ENCODE data around the gene KLHL10.

The KLHL10 gene

DNA sequence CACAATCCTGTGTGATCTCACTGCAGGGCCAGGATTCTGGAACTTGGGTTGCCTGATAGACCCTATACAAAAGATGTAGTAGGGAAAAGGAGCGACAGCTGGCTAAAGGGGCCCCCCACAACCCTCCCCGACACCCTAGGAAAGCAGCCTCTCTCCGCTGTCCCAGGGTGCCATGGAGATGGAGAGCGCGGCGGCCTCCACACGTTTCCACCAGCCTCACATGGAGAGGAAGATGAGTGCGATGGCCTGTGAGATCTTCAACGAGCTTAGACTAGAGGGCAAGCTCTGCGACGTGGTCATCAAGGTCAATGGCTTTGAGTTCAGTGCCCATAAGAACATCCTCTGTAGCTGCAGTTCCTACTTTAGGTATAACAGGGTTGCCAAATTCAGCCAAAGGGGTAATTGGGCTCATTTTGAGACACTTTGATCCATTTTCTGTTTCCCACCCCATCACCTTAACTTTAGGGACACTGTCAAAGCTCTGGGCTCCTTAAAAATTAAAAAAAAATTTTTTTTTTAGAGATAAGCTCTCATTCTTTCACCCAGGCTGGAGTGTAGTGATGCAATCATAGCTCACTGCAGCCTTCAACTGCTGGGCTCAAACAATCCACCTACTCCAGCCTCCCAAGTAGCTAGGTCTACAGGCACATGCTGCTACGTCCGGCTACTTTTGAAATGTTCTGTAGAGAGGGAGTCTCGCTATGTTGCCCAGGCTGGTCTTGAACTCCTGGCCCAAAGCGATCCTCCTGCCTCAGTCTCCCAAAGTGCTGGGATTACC, at the start of gene KLHL10:
Gene KLHL10 (plus strand): TSS at position 65 of the 778 bp plus-strand sequence. CDS start 108 bp downstream, at position 173.
- no peak for DNase-seq (ENCODE audit: low read depth in 2 of 3, low spot score in 2 of 3)

GRCh38 chr17:41792845-41793783, 44.5 kb upstream of the KLHL10 start:
- no peak for DNase-seq (ENCODE audit: low read depth in 2 of 3, low spot score in 2 of 3)

GRCh38 chr17:41793784-41794539, 43.7 kb upstream of the KLHL10 start:
- DNase-seq (ENCODE audit: low read depth in 2 of 3, low spot score in 2 of 3), result no peak

- DNase-seq (ENCODE audit: low read depth in 2 of 3, low spot score in 2 of 3), result no peak
Measured at GRCh38 chr17:41794540-41794975, 43.1 kb upstream of the KLHL10 start.

GRCh38 chr17:41796121-41796895, 41.3 kb upstream of the KLHL10 start:
- DNase-seq (ENCODE audit: low read depth in 2 of 3, low spot score in 2 of 3), result no peak

DNA sequence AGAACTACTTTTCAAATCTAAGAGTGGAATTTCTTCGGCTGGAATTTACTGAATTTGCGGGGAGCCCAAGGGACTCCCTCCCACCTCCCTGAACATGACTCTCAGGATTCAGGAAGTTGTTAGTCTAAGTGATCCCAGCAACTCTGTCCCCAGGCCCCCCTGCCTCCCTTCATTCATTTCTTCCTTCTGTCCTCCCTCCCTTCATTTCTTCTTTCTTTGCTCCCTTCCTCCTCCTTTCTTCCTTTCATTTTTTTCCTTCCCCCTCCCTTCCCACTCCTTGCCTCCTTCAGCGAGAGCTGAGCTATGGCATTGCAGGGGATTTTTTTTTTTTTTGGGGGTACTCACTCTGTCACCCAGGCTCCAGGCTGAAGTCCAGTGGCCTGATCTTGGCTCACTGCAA, 40.2 kb upstream of the KLHL10 start:
- no peak for DNase-seq (ENCODE audit: low read depth in 2 of 3, low spot score in 2 of 3)

DNA sequence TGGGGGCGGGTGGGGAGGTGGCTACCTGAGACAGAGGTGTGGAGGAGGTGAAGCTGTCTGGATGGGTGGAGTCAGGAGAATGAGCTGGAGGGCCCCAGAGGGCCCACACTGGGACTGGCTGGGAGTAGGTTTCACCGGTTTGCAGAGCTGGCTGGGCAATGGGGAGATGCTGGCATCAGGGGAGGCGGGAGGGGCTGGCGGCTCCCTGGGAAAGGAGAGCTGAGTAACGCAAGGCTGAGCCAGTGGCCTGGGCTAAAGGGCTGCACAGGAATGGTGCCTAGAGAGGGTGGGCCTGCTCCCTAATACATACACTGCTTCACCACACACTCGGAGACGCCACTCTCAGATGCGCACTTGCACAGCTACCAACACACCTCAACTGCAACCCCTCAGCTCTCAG, 38.3 kb upstream of the KLHL10 start:
- DNase-seq (ENCODE audit: low read depth in 2 of 3, low spot score in 2 of 3), result no peak

DNA sequence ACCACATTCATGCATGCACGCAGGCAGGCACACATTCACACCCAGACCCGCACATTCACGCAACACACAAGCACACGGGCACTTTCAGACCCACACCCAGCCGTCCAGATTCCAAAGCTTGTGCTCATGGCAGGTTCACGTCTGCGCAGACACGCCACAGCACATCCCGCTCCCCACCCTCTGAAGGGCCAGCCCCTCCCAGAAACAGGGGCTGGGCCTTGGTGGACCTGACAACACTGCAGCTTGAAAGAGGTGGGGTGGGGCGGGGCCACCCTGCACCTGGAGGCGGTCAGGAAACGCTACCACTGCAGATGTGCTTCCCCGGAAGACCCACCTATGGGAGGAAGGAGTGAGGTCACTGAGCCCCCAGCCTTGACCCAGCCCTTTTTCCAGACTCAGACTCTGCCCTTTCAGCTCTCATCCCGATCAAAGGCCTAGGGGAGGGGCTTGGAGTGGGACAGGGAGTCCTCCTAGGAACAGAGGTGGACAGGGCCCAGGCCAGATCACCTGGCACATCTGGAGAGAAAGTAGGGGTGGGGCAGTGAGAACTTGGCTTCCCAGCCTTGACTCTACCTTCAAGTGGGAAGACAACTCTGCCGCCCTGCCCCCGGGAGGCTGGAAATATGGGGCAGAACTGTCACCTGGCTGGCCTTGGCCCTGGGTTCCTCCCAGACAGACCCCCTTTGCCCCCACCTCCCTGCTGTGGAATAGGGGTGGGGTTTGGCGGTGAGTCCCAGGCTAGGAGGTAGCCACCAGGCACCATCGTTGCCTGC, 36.8 kb upstream of the KLHL10 start:
- no peak for DNase-seq (ENCODE audit: low read depth in 2 of 3, low spot score in 2 of 3)

GRCh38 chr17:41801374-41802271, 36.0 kb upstream of the KLHL10 start:
- DNase-seq (ENCODE audit: low read depth in 2 of 3, low spot score in 2 of 3), result peak; percentile 39 to 71 (median 69)

DNA sequence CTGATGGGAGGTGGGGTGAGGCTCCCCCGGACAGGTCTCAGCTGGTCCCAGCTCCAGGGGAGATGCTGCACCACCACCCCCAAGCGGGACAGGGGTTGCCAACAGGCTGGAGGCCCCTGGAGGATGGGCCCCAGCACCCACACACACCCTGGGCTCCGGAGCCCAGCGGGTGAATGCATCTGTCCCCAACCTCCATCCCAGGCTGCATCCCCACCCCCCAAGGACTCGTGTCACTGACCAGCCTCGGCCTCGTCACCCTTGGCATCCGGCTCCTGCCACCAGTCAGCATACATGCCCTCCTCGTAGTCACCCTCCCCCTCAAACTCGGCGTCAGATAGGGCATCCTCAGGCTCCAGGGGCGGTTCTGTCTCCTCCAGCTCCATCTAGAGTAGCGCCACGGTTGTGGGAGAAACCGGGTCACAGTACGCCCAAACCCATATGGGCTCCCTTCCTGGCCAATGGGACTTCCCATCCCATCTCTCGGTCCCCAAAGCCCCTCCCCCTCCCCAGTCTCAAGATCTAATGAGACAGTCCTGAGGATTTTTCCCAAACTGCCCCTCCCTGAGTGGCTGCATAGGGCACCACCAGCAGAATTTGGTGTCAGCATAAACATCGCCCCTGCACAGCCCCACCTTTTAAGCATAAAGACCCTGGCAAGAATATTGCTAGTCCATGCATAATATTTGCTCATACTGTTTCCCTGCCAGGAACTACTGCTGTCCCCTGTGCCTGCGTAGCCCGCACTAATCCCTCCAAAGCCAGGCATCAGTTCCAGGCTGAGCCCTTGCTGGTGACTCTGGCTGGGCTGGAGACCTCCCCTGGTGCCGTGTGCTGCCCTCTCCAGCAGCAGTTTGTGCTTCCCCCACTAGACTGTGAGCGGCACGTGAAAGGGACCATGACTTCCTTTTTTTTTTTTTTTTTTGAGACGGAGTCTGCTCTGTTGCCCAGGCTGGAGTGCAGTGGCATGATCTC, 34.3 kb upstream of the KLHL10 start:
- no peak for DNase-seq (ENCODE audit: low read depth in 2 of 3, low spot score in 2 of 3)

DNA sequence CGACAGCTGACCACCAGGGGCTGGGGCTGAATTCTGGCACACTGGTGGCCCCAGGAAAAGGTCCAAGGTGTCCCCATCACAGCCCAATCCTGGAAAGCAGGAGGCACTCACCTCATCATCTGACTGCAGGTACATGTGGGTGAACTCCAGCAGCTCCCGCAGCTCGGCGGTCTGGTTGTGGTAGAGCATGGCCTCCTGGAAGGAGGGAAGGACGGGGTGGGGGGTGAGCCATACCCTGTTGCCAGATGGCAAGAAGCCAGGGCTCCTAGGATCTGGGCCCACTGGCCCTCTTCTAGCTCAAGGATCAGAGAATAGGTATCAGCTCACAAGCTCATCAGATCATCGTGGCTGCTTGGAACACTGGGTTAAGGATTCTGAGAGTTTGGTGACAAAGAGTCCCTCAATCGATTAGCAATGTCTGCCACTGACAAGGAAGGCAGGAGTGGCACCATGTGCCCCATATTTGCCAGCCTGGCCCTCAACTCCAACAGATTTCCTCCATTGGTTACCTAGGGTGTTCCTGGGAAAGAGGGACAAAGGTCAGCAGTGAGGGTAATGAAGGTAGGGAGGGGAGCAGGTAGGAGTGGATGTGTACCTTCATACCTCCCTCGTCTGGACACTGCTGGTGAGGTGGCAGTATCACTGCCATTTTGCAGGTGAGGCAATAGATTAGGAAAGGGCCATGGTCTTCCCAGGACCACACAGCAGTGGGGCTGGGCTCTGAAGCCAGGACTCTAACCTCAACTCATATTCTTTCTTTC, 30.8 kb upstream of the KLHL10 start:
- DNase-seq (ENCODE audit: low read depth in 2 of 3, low spot score in 2 of 3), result no peak

- no peak for DNase-seq (ENCODE audit: low read depth in 2 of 3, low spot score in 2 of 3)
Measured at GRCh38 chr17:41810659-41811548, 26.7 kb upstream of the KLHL10 start.

DNA sequence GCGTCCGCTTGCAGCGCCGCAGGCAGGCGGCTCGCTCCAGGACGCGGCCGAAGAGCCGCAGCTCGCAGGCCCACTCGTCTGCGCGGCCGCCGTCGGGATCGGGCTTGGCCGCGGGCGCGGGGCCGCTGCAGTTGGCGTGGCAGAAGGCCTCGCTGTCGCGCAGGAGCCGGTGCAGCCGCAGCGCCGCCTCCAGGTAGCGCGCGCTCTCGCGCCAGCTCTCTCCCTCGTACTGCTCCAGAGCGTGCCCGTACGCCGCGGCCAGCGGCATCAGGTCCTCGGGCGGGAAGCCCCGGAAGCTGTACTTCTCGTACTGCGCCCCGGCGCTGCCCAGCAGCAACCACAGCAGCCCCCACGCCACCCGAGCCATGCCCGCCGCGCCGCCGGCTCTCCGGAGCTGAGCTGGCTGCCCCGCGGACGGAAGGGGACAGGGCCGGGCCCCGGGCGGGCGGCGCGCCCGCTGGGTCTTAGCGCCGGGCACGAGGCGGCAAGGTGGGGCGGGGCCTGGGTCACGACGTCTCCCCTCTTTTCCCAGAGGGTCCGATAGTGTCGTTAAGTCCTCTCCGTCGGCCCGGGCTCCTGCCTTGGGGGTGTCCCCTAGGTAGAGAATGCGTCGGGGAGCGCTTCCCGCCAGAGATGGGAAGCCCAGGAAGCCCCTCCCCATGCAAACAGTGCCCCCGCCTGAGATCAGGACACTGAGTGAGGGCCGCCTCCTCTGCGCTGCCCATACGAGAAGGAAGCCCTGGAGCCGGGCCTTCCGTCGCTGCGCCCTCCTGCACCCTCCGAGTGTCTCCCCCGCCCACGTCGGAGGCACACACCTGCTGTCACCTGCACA, 25.9 kb upstream of the KLHL10 start, which contains the start of gene P3H4:
Gene P3H4 (minus strand): TSS at position 401 of the 832 bp plus-strand sequence. CDS start 34 bp downstream, at position 367.
- DNase-seq (ENCODE audit: low read depth in 2 of 3, low spot score in 2 of 3), result peak; percentile 41 to 51 (median 45)

GRCh38 chr17:41812381-41813151, 25.1 kb upstream of the KLHL10 start, which contains the start of gene FKBP10:
Gene FKBP10, plus strand, starts transcription at chr17:41813004. Its CDS starts 31 bp downstream, at chr17:41813035.
- DNase-seq (ENCODE audit: low read depth in 2 of 3, low spot score in 2 of 3), result no peak

Measured in activated CD8-positive, alpha-beta memory T cell treated with anti-CD3 and anti-CD28 coated beads for 48 hours (primary cell).